Tibial artery (tissue), 4 donors: ENCODE data around the gene ROCK1.
A peak's percentile ranks its signal among the peaks of the same experiment; 100 is the strongest.
"Not testable (repeated sequence)": the region's sequence is repeated elsewhere in the genome, so short reads cannot be mapped to it uniquely, and the experiment has no call there.

Source experiments
- DNase-seq, 2 donors: peaks; one replicate each; pipeline ENCODE4 v3.0.0-alpha.2; 2019
- H3K27ac ChIP-seq, 2 donors: fragments of 200-600 bp; sonication (generic) in 1 of 2; 1 replicate in 1 of 2; 2 replicates in 1 of 2; pipeline ENCODE4 v1.5.1; 2018 to 2019; ENCODE audit warnings: mild to moderate bottlenecking in 1 of 2
- H3K27me3 ChIP-seq, 2 donors: fragments of 200-600 bp; sonication (generic) in 1 of 2; one replicate each; pipeline versions ENCODE4 v1.5.1 to v1.6.0; 2016 to 2019
- H3K36me3 ChIP-seq, 3 donors: fragments of 200-600 bp; sonication (generic) in 2 of 3; one replicate each; pipeline ENCODE4 v1.5.1; 2016 to 2019; ENCODE audit warnings: mild to moderate bottlenecking in 2 of 3
- H3K4me1 ChIP-seq, 4 donors: fragments of 200-600 bp; sonication (generic) in 2 of 4; 1 replicate in 3 of 4; 2 replicates in 1 of 4; pipeline ENCODE4 v1.5.1; 2016 to 2019
- H3K4me3 ChIP-seq, 2 donors: fragments of 200-600 bp; sonication (generic) in 1 of 2; 1 replicate in 1 of 2; 2 replicates in 1 of 2; pipeline ENCODE4 v1.5.1; 2018 to 2019; ENCODE audit warnings: mild to moderate bottlenecking in 2 of 2
- H3K9me3 ChIP-seq, 3 donors: fragments of 200-600 bp; sonication (generic) in 1 of 3; one replicate each; pipeline ENCODE4 v1.5.1; 2016 to 2019
- intact Hi-C: fragments of 100-400 bp; cut with DNase I; formaldehyde crosslinking; loops from one replicate; pipeline ENCODE4 v1.15.0; 2023; ENCODE audit warnings: low total_unique reads
- TF ChIP-seq, protein P1 (sequence below), 2 experiments: fragments of 200-600 bp in 1 of 2; fragments of 450-650 bp in 1 of 2; IDR thresholded peaks; one replicate each; pipeline ENCODE4 v1.5.1; 2017 to 2019; ENCODE audit warnings: antibody characterized with exemption in 2 of 2, mild to moderate bottlenecking in 1 of 2, moderate library complexity in 1 of 2

ROCK1 gene

DNA sequence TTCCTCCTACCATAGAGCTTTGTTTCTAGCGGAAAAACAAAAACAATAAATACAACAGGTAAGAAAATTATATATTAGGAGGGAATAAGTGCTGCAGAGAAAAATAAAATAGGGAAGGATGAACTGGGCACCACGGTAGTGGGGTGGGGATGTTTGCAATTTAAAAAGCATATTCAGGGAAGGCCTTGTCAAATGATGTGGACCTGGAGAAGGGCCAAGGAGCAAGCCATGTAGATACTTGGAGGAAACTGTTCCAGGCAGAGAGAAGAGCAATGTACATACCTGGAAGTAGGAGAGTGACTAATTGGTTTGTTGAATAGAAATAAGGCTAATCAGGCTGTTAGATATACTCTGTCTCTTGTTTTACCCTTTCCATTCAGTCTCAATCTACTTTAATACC lies 136.5 kb downstream of the ROCK1 start:
- TF ChIP-seq, protein P1, sequence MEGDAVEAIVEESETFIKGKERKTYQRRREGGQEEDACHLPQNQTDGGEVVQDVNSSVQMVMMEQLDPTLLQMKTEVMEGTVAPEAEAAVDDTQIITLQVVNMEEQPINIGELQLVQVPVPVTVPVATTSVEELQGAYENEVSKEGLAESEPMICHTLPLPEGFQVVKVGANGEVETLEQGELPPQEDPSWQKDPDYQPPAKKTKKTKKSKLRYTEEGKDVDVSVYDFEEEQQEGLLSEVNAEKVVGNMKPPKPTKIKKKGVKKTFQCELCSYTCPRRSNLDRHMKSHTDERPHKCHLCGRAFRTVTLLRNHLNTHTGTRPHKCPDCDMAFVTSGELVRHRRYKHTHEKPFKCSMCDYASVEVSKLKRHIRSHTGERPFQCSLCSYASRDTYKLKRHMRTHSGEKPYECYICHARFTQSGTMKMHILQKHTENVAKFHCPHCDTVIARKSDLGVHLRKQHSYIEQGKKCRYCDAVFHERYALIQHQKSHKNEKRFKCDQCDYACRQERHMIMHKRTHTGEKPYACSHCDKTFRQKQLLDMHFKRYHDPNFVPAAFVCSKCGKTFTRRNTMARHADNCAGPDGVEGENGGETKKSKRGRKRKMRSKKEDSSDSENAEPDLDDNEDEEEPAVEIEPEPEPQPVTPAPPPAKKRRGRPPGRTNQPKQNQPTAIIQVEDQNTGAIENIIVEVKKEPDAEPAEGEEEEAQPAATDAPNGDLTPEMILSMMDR (IDR thresholded peaks at IDR 0.05): no peak
- no peak overlapping the region for H3K4me3 ChIP-seq
- H3K27me3 ChIP-seq: no peaks in the 10 kb centered on the region
- H3K36me3 ChIP-seq: peaks cover 56 to 64% (median 60%) of the 10 kb centered on the region in 3 donors
- intact Hi-C loops: loop anchor here (10.0 kb wide), 1 partner anchor 210 kb away; no protein-coding TSS in a partner anchor
- no peaks in the 10 kb centered on the region for H3K9me3 ChIP-seq
- H3K27ac ChIP-seq: no peak overlapping the region
- no peak for DNase-seq
- no peaks in the 10 kb centered on the region for H3K4me1 ChIP-seq

DNA sequence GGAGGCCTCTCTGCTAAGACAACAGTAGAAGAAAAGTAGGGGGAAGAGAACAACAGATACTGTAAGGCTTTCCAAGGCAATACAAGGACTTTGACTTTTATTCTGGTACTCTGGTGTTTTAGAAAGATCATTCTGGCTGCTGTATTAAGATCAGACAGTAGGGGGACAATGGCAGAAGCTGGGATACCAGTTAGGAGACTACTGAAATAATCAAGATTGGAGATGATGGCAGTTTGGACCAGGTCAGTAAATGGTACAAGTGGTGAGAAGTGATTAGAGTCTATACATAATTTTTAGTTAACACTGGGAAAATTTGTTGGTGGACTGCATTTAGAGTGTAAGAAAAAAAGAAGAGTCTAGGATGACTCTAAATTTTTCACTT lies 139.7 kb downstream of the ROCK1 start:
- TF ChIP-seq, protein P1 (IDR thresholded peaks at IDR 0.05): peak; percentile 33 to 36
- Histone ChIP-seq H3K27ac (no peak overlapping the region), H3K36me3 (peaks cover 60 to 68% (median 65%) of the 10 kb centered on the region in 3 donors), H3K4me3 (no peak overlapping the region), H3K9me3 (no peaks in the 10 kb centered on the region), H3K4me1 (no peaks in the 10 kb centered on the region), H3K27me3 (no peaks in the 10 kb centered on the region)
- DNase-seq: no peak
- intact Hi-C loops: loop anchor here (10.0 kb wide), 1 partner anchor 213 kb away; no protein-coding TSS in a partner anchor

DNA sequence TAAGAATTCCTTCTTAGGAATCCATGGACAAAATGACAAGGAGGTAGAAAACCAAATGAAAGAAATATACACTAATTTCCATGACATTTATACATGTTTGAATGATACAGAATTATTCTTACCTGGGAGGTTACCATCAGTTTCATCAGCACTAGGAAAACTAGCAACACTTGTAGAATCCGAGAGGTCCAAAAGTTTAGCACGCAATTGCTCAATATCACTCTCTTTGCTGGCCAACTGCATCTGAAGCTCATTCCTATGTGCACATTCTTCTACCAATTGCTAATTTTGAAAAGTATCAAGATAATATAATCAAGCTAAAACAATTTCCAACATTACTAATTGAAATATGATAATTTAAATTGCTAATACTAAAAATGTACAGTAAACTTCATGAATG lies 144.8 kb downstream of the ROCK1 start:
- Histone ChIP-seq H3K27ac (no peak overlapping the region), H3K9me3 (no peaks in the 10 kb centered on the region), H3K4me3 (no peak overlapping the region), H3K36me3 (peaks cover 40 to 52% (median 43%) of the 10 kb centered on the region in 3 donors), H3K27me3 (no peaks in the 10 kb centered on the region), H3K4me1 (no peaks in the 10 kb centered on the region)
- DNase-seq: no peak
- TF ChIP-seq, protein P1 (IDR thresholded peaks at IDR 0.05): no peak
- intact Hi-C loops: no loop called here

DNA sequence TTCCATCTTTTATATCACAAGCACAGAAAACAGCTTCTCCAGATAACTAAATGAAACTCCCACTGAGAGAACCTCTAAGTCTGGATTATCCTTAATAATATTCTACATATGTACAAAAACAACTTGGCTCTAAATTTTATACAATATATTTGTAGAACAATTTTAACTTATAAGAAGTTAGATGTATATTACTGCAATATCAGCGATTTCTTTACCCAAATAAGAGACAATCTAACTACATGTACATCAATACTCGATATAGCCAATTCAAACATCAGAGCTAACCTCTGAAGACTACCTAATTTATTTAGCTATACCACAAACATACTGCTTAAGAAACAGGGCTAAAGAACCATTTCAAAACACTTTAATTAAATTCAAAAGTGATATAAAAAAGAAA lies 148.6 kb downstream of the ROCK1 start:
- intact Hi-C loops: no loop called here

DNA sequence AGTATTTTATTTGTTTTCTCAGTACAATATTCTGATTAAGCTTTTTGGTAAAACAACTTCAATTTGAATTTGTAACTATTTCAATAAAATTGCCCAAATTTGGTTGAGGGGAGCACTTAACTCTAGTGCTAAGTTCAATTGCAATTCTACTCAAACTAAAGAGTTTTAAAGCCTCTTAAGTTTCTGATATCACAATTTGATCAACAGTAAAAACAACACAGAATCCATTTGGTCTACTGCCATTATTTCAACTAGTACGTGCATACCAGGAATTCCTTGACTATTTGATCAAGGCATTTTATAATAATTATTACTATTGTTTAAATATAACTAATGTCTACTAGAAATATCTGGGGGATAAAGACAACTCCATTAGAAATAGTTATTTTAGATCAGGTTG lies 150.9 kb downstream of the ROCK1 start:
- Histone ChIP-seq H3K27ac (no peak overlapping the region), H3K4me1 (peaks cover 0 to 6% (median 0%) of the 10 kb centered on the region in 4 donors), H3K27me3 (no peaks in the 10 kb centered on the region), H3K9me3 (no peaks in the 10 kb centered on the region), H3K36me3 (peaks cover 7 to 14% (median 13%) of the 10 kb centered on the region in 3 donors), H3K4me3 (no peak overlapping the region)
- TF ChIP-seq, protein P1 (IDR thresholded peaks at IDR 0.05): no peak
- intact Hi-C loops: no loop called here
- no peak for DNase-seq

More for the DNA sequence above, 148.6 kb downstream of the ROCK1 start:
- no peak overlapping the region for H3K4me3 ChIP-seq
- peaks cover 0 to 6% (median 0%) of the 10 kb centered on the region in 4 donors for H3K4me1 ChIP-seq
- no peaks in the 10 kb centered on the region for H3K9me3 ChIP-seq
- TF ChIP-seq, protein P1 (IDR thresholded peaks at IDR 0.05): no peak
- no peak for DNase-seq
- no peak overlapping the region for H3K27ac ChIP-seq
- no peaks in the 10 kb centered on the region for H3K27me3 ChIP-seq
- H3K36me3 ChIP-seq: peaks cover 15 to 33% (median 18%) of the 10 kb centered on the region in 3 donors

DNA sequence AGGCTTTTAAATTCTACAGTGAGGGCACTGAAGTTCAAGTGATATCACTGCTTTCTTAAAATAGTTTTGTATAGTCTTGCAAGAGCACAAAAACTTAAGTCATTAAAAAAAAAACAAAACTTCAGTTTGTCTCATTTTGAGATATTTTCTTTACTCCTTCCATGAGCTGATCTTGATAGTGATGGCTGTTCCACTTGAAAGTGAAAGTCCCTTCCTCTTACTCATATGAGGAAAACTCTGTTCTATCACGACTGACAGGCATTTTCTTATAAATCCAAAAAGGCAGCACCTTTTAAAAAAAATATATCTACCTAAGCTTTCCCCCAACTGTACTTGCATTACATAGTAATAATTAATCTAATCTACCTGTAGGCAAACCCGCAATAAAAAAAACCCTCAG lies 160.8 kb downstream of the ROCK1 start:
- H3K4me1 ChIP-seq, DNase-seq, H3K27ac ChIP-seq, H3K9me3 ChIP-seq, H3K27me3 ChIP-seq, H3K4me3 ChIP-seq, intact Hi-C loops: not testable (repeated sequence)
- peaks cover under 1 to 25% (median 4%) of the 10 kb centered on the region in 3 donors for H3K36me3 ChIP-seq
